AG04449 (cell line): ENCODE data around the gene DNAJB6.

ENCODE experiments used
- CTCF ChIA-PET: fragments of 350-600 bp; formaldehyde crosslinking; extraction: SDS; loops from one replicate; lab custom pipeline; 2021; ENCODE audit warnings: antibody characterized with exemption; lab: Yijun Ruan, JAX
- POLR2A ChIA-PET: fragments of 400-600, 350-600 bp; formaldehyde crosslinking; extraction: SDS; loops from one replicate; lab custom pipeline; 2020; ENCODE audit warnings: antibody characterized with exemption, inconsistent platforms; lab: Yijun Ruan, JAX
- DNase-seq: peaks from one replicate; pipeline ENCODE4 v3.0.0-alpha.2; 2010; ENCODE audit warnings: low read depth, low spot score
- H3K4me3 ChIP-seq: 2 replicates; pipeline ENCODE4 v1.5.1; 2011; ENCODE audit warnings: low read depth, mild to moderate bottlenecking, control low read depth, low read length
- CTCF ChIP-seq: IDR thresholded peaks from one replicate; pipeline ENCODE4 v1.5.1; 2011; ENCODE audit warnings: mild to moderate bottlenecking, moderate library complexity, low read length, control low read depth, inconsistent platforms; ENCODE audit not compliant: insufficient read depth; ENCODE audit errors: missing control alignments

The DNAJB6 gene

GRCh38 chr7:157352516-157352915, 15.7 kb downstream of the DNAJB6 start:
- ChIA-PET CTCF (interaction anchor here (0.7 to 3.8 kb wide), 3 partner anchors 13 to 127 kb away, joined by 3 to 22 read pairs (median 3); no protein-coding TSS in a partner anchor), POLR2A (no interaction called here)
- TF ChIP-seq CTCF, result no peak
- no peak overlapping the region for H3K4me3 ChIP-seq
- no peak for DNase-seq

- CTCF ChIA-PET, result interaction anchor here (0.8 to 2.6 kb wide), 4 partner anchors 8 to 82 kb away, joined by 3 to 9 read pairs (median 4); no protein-coding TSS in a partner anchor
- TF ChIP-seq CTCF, result no peak
- POLR2A ChIA-PET, result interaction anchor here (0.9 kb wide), 1 partner anchor 17 kb away, joined by 4 read pairs; no protein-coding TSS in a partner anchor
- no peak for DNase-seq
- H3K4me3 ChIP-seq, result no peak overlapping the region
These were observed 19.1 kb downstream of the DNAJB6 start for GRCh38 chr7:157355784-157356511.

- H3K4me3 ChIP-seq, result no peak overlapping the region
- POLR2A ChIA-PET, result no interaction called here
- no peak for TF ChIP-seq CTCF
- CTCF ChIA-PET, result interaction anchor here (0.6 to 1.1 kb wide), 2 partner anchors 13 to 30 kb away, joined by 3 to 4 read pairs; no protein-coding TSS in a partner anchor
- DNase-seq, result no peak
These were observed 20.6 kb downstream of the DNAJB6 start for GRCh38 chr7:157357129-157358040.

GRCh38 chr7:157358041-157358752, 21.4 kb downstream of the DNAJB6 start:
- CTCF ChIA-PET, result interaction anchor here (1.1 kb wide), 1 partner anchor 29 kb away, joined by 4 read pairs; no protein-coding TSS in a partner anchor
- H3K4me3 ChIP-seq, result no peak overlapping the region
- DNase-seq, result no peak
- POLR2A ChIA-PET, result interaction anchor here (0.6 kb wide), 1 partner anchor 10 kb away, joined by 3 read pairs; no protein-coding TSS in a partner anchor
- TF ChIP-seq CTCF, result no peak

DNA sequence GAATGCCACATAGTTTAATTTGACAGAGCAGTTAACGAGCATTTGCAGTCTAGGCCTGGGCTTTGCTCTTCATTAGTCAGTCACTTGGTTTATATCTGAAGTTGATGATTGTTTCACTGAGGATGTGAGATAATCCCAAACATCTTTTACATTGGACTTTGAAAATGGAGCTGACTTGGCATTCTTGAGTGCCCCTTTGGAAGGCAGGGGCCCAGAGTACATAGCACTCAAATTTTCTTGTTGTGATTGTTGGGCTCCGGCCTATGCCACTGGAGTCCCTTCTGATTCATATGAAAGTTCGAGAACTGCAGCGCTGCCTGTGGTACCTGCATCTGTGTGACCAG, 21.9 kb downstream of the DNAJB6 start:
- ChIA-PET POLR2A (interaction anchor here (0.6 kb wide), 1 partner anchor 9 kb away, joined by 3 read pairs; no protein-coding TSS in a partner anchor), CTCF (no interaction called here)
- no peak for DNase-seq
- TF ChIP-seq CTCF, result no peak
- H3K4me3 ChIP-seq, result no peak overlapping the region
